Psoas muscle (tissue), 8 donors: Measurements from ENCODE around the gene TAPBPL. TPM values are rescaled to one million over a fixed set of nuclear protein-coding genes. Genes with fewer than 3 reads are reported as not detected.

Source experiments
- ATAC-seq, 4 donors: fragments of 200-7000 bp; cut with Tn5 transposase; one replicate each; pipeline ENCODE4 v1.9.1; 2020; ENCODE audit warnings: moderate library complexity in 3 of 4, mild to moderate bottlenecking in 2 of 4
- DNase-seq, 2 donors: peaks; one replicate each; pipeline ENCODE4 v3.0.0-alpha.2; 2020
- H3K27ac ChIP-seq: fragments of 200-600 bp; one replicate; pipeline ENCODE4 v1.8.0; 2022
- H3K27me3 ChIP-seq, 3 donors: fragments of 200-600 bp in 1 of 3; one replicate each; pipeline versions ENCODE4 v1.6.1 to v1.8.0; 2013 to 2022; ENCODE audit warnings: low read length in 2 of 3, mild to moderate bottlenecking in 2 of 3, moderate library complexity in 1 of 3; ENCODE audit not compliant: insufficient read depth in 3 of 3
- H3K36me3 ChIP-seq, 2 donors: fragments of 200-600 bp in 1 of 2; one replicate each; pipeline versions ENCODE4 v1.6.1 to v1.8.0; 2013 to 2022; ENCODE audit warnings: low read depth in 1 of 2, mild to moderate bottlenecking in 1 of 2, moderate library complexity in 1 of 2; ENCODE audit not compliant: insufficient read depth in 1 of 2
- H3K4me1 ChIP-seq: fragments of 200-600 bp; one replicate; pipeline ENCODE4 v1.8.0; 2022
- H3K4me3 ChIP-seq: fragments of 200-600 bp; one replicate; pipeline ENCODE4 v1.8.0; 2022; ENCODE audit warnings: mild to moderate bottlenecking
- H3K9me3 ChIP-seq: fragments of 200-600 bp; one replicate; pipeline ENCODE4 v1.8.0; 2022
- CTCF ChIP-seq: fragments of 200-600 bp; IDR thresholded peaks from one replicate; pipeline ENCODE4 v1.8.0; 2022; ENCODE audit warnings: antibody characterized with exemption
- WGBS, 3 donors: extraction: QIAGEN DNeasy Blood & Tissue Kit; methylation state at CpG; one replicate each; pipeline versions ENCODE4 v1.1.6 to v1.1.7; 2013; 5-methylcytosine and 5-hydroxymethylcytosine counted together
- intact Hi-C, 2 donors: fragments of 100-400 bp; cut with DNase I; formaldehyde crosslinking; loops; one replicate each; pipeline versions ENCODE4 v1.11.0 to v1.14.2; 2022
- polyA plus RNA-seq, 3 donors: library from polyadenylated mRNA; stranded (reverse); fragments of 200-250 nt; gene quantifications; one replicate each; pipeline ENCODE4 v1.2.3, GENCODE V29; 2013
- total RNA-seq, 4 donors: library from RNA; stranded (reverse); fragmentation: NEBNext Ultra II Directional in 2 of 4; extraction: Animal tissue kit (Norgen Biotek cat#: 25700) in 2 of 4; gene quantifications; one replicate each; pipeline versions ENCODE4 v1.2.1 to v1.2.4, GENCODE V29; 2021 to 2023
- donor health status: healthy with polysubstance abuse.
- donor health status: DM: no; HTN: no; CAD: no; lungs with moderate emphysema.
- donor health status: Bipolar disorder and iron deficiency.
- donor health status: healthy.
- donor health status: DM: yes; HTN: yes; CAD: no.
- donor health status: DM: no; HTN: no; CAD: no.
- donor health status: DM: no; HTN: no; CAD: no.
- donor health status: DM: yes; HTN: yes; CAD: no.

TAPBPL gene
- total and polyA plus RNA-seq, 7 donors: 4.6 to 11.3 (median 7.7) TPM

DNA sequence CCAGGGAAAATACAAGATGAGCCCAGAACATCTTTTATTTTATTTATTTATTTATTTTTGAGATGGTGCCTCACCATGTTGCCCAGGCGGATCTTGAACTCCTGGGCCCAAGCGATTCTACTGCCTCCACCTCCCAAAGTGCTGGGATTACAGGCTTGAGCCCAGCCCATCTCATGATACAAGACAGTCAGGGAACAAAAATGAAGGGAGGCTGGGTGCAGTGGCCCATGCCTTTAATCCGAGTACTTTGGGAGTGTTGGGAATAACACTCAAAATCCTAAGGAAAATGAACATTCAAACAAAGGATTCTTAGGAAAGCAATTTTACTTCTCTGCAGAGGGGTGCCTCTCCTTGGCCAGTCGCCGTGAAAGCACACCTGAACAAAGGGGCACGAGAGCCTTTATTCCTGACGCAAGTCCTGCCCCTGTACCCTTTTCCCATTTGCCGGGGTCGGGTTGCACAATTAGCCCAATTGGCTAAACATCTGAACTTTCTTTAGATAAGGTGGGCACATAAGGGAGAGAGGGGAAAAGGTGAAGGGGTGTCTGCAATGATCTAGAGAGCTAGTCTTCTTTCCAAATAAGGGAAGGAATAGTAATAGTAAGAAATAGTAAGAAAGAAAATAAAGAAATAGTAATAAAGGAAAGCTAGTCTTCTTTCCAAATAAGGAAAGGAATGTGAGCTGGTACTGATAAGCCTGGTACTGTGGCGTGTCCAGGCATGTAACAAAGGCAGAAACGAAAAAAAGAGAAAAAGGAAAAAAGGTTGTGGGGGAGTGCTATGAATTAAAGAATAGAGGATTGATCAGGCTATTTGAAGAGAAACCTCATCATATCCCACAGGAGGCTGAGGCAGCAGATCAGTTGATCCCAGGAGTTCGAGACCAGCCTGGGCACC lies 55.5 kb downstream of the TAPBPL start:
- Histone ChIP-seq H3K27ac (no peak overlapping the region), H3K9me3 (no peaks in the 10 kb centered on the region), H3K4me1 (no peaks in the 10 kb centered on the region), H3K27me3 (no peaks in the 10 kb centered on the region), H3K4me3 (no peak overlapping the region), H3K36me3 (peaks cover 0 to 53% of the 10 kb centered on the region in 2 donors)
- no peak for ATAC-seq
- no peak for TF ChIP-seq CTCF
- intact Hi-C loops: no loop called here
- 92 to 94% (median 92%) methylated on average over 12 of the region's 12 CpGs for WGBS, 3 donors
- DNase-seq: no peak

DNA sequence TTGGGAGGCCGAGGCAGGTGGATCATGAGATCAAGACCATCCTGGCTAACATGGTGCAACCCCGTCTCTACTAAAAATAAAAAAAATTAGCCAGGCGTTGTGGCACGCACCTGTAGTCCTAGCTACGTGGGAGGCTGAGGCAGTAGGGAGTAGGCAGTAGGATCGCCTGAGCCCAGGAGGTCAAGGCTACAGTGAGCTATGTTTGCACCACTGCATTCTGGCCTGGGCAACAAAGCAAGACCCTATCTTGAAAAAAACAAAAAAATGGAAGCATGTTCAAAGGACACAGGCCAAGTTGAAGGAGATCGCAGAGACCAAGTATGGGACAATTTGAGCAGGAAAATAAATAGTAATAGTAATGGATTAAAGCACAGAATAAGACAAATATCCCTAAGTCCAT lies 56.2 kb downstream of the TAPBPL start:
- no peaks in the 10 kb centered on the region for H3K27me3 ChIP-seq
- intact Hi-C loops: no loop called here
- no peaks in the 10 kb centered on the region for H3K9me3 ChIP-seq
- 83 to 88% (median 87%) methylated on average over 7 of the region's 7 CpGs for WGBS, 3 donors
- TF ChIP-seq CTCF: no peak
- ATAC-seq: no peak
- H3K36me3 ChIP-seq: peaks cover 0 to 57% of the 10 kb centered on the region in 2 donors
- no peak overlapping the region for H3K27ac ChIP-seq
- no peak for DNase-seq
- no peak overlapping the region for H3K4me3 ChIP-seq
- no peaks in the 10 kb centered on the region for H3K4me1 ChIP-seq

Other genes with a start within 250 kb of the TAPBPL start
- not detected for gene PLEKHG6, start 141.4 kb upstream of the TAPBPL start, total RNA-seq
- under 1 TPM in 2 of 3 donors, not detected in 1; 0.20 to 0.39 TPM for gene PLEKHG6, start 141.4 kb upstream of the TAPBPL start, polyA plus RNA-seq
- gene TNFRSF1A, start 110.0 kb upstream of the TAPBPL start, total RNA-seq: 100 to 1,000 TPM in 3 of 4 donors, 10 to 100 TPM in 1; 38.8 to 224 (median 127) TPM
- gene TNFRSF1A, start 110.0 kb upstream of the TAPBPL start, polyA plus RNA-seq: 100 to 1,000 TPM in 1 of 3 donors, 10 to 100 TPM in 2; 53.7 to 117 (median 65.4) TPM
- gene SCNN1A, start 76.5 kb upstream of the TAPBPL start, total RNA-seq: under 1 TPM; 0.30 to 0.57 (median 0.48) TPM
- gene SCNN1A, start 76.5 kb upstream of the TAPBPL start, polyA plus RNA-seq: under 1 TPM; 0.03 to 0.39 (median 0.31) TPM
- gene LTBR, start 67.9 kb upstream of the TAPBPL start, total RNA-seq: 10 to 100 TPM; 23.7 to 38.6 (median 34.1) TPM
- 10 to 100 TPM; 15.3 to 38.8 (median 34.5) TPM for gene LTBR, start 67.9 kb upstream of the TAPBPL start, polyA plus RNA-seq
- under 1 TPM in 2 of 4 donors, not detected in 2; 0.28 to 0.29 TPM for gene CD27, start 7.1 kb upstream of the TAPBPL start, total RNA-seq
- gene CD27, start 7.1 kb upstream of the TAPBPL start, polyA plus RNA-seq: under 1 TPM in 1 of 3 donors, not detected in 2; 0.10 TPM
- 1 to 10 TPM; 1.5 to 6.2 (median 3.2) TPM for gene VAMP1, start 18.6 kb downstream of the TAPBPL start, total RNA-seq
- gene VAMP1, start 18.6 kb downstream of the TAPBPL start, polyA plus RNA-seq: 10 to 100 TPM in 1 of 3 donors, 1 to 10 TPM in 2; 1.9 to 16.9 (median 2.1) TPM
- gene MRPL51, start 41.2 kb downstream of the TAPBPL start, total RNA-seq: 100 to 1,000 TPM; 202 to 250 (median 227) TPM
- gene MRPL51, start 41.2 kb downstream of the TAPBPL start, polyA plus RNA-seq: 100 to 1,000 TPM; 153 to 217 (median 180) TPM
- gene NCAPD2, start 42.1 kb downstream of the TAPBPL start, total RNA-seq: 10 to 100 TPM; 10.1 to 13.4 (median 11.2) TPM
- gene NCAPD2, start 42.1 kb downstream of the TAPBPL start, polyA plus RNA-seq: 1 to 10 TPM; 3.9 to 9.5 (median 5.9) TPM
- over 10,000 TPM in 2 of 4 donors, 1,000 to 10,000 TPM in 2; 7,136 to 10,782 (median 8,991) TPM for gene GAPDH, start 82.5 kb downstream of the TAPBPL start, total RNA-seq
- over 10,000 TPM in 2 of 3 donors, 1,000 to 10,000 TPM in 1; 9,788 to 18,891 (median 16,487) TPM for gene GAPDH, start 82.5 kb downstream of the TAPBPL start, polyA plus RNA-seq
- gene IFFO1, start 104.0 kb downstream of the TAPBPL start, total RNA-seq: 10 to 100 TPM; 12.6 to 26.3 (median 18.0) TPM
- gene IFFO1, start 104.0 kb downstream of the TAPBPL start, polyA plus RNA-seq: 1 to 10 TPM; 6.7 to 8.9 (median 8.3) TPM
- gene NOP2, start 116.2 kb downstream of the TAPBPL start, total RNA-seq: 10 to 100 TPM; 29.8 to 62.2 (median 52.9) TPM
- gene NOP2, start 116.2 kb downstream of the TAPBPL start, polyA plus RNA-seq: 10 to 100 TPM; 44.1 to 67.0 (median 66.4) TPM
- gene CHD4, start 155.3 kb downstream of the TAPBPL start, total RNA-seq: 100 to 1,000 TPM in 2 of 4 donors, 10 to 100 TPM in 2; 94.5 to 152 (median 112) TPM
- gene CHD4, start 155.3 kb downstream of the TAPBPL start, polyA plus RNA-seq: 10 to 100 TPM; 62.5 to 90.0 (median 78.5) TPM
- gene LPAR5, start 183.9 kb downstream of the TAPBPL start, total RNA-seq: under 1 TPM; 0.30 to 0.60 (median 0.39) TPM
- under 1 TPM; 0.04 to 0.20 (median 0.05) TPM for gene LPAR5, start 183.9 kb downstream of the TAPBPL start, polyA plus RNA-seq
- under 1 TPM; 0.44 to 0.99 (median 0.86) TPM for gene ACRBP, start 195.4 kb downstream of the TAPBPL start, total RNA-seq
- under 1 TPM in 2 of 3 donors, not detected in 1; 0.29 to 0.82 TPM for gene ACRBP, start 195.4 kb downstream of the TAPBPL start, polyA plus RNA-seq
- gene ING4, start 211.1 kb downstream of the TAPBPL start, total RNA-seq: 10 to 100 TPM; 12.7 to 29.6 (median 16.9) TPM
- 10 to 100 TPM; 20.7 to 35.6 (median 25.7) TPM for gene ING4, start 211.1 kb downstream of the TAPBPL start, polyA plus RNA-seq
- 10 to 100 TPM; 25.4 to 37.9 (median 27.9) TPM for gene ZNF384, start 237.3 kb downstream of the TAPBPL start, total RNA-seq
- gene ZNF384, start 237.3 kb downstream of the TAPBPL start, polyA plus RNA-seq: 10 to 100 TPM; 22.0 to 44.9 (median 23.8) TPM
- under 1 TPM in 3 of 4 donors, not detected in 1; 0.10 to 0.17 (median 0.15) TPM for gene PIANP, start 248.8 kb downstream of the TAPBPL start, total RNA-seq
- under 1 TPM in 2 of 3 donors, not detected in 1; 0.17 to 0.21 TPM for gene PIANP, start 248.8 kb downstream of the TAPBPL start, polyA plus RNA-seq